MM.1S (cell line): ENCODE results near the gene STN1.

Source experiments
- DNase-seq: peaks from one replicate; pipeline ENCODE4 v3.0.0-alpha.2; 2015
- H2AFZ ChIP-seq: fragments of 300-600 bp; sonication (generic); 2 replicates; pipeline ENCODE4 v1.6.0; 2016; ENCODE audit warnings: antibody characterized with exemption, low read length
- H3F3A ChIP-seq: fragments of 300-600 bp; sonication (generic); 2 replicates; pipeline ENCODE4 v1.6.1; 2016; ENCODE audit warnings: mild to moderate bottlenecking, antibody characterized with exemption, low read length, moderate library complexity, mixed read lengths; ENCODE audit not compliant: insufficient read depth
- H3K27ac ChIP-seq: fragments of 300-600 bp; sonication (generic); 2 replicates; pipeline ENCODE4 v1.5.1; 2016; ENCODE audit warnings: mild to moderate bottlenecking, low read length
- H3K27me3 ChIP-seq: fragments of 300-600 bp; sonication (generic); replicated peaks from 2 replicates; pipeline ENCODE4 v1.6.0; 2016; ENCODE audit warnings: low read length; ENCODE audit not compliant: insufficient read depth
- H3K36me3 ChIP-seq: fragments of 300-600 bp; sonication (generic); replicated peaks from 2 replicates; pipeline ENCODE4 v1.6.1; 2016; ENCODE audit warnings: mild to moderate bottlenecking, low read length, mixed read lengths; ENCODE audit not compliant: insufficient read depth
- H3K4me1 ChIP-seq: fragments of 300-600 bp; sonication (generic); 2 replicates; pipeline ENCODE4 v1.6.1; 2016; ENCODE audit warnings: low read length, mixed read lengths
- H3K4me2 ChIP-seq: fragments of 300-600 bp; sonication (generic); 2 replicates; pipeline ENCODE4 v1.6.0; 2016; ENCODE audit warnings: low read depth, low read length
- H3K4me3 ChIP-seq: fragments of 300-600 bp; sonication (generic); 2 replicates; pipeline ENCODE4 v1.5.1; 2016; ENCODE audit warnings: low read length, mixed read lengths
- H3K79me2 ChIP-seq: fragments of 300-600 bp; sonication (generic); 2 replicates; pipeline ENCODE4 v1.6.1; 2016; ENCODE audit warnings: mixed run types, low read length, mixed read lengths
- H3K9ac ChIP-seq: fragments of 300-600 bp; sonication (generic); 2 replicates; pipeline ENCODE4 v1.6.1; 2016; ENCODE audit warnings: low read length, mixed read lengths
- H3K9me2 ChIP-seq: fragments of 300-600 bp; sonication (generic); replicated peaks from 2 replicates; pipeline ENCODE4 v1.6.1; 2016; ENCODE audit warnings: mild to moderate bottlenecking, low read length, mixed read lengths; ENCODE audit not compliant: insufficient read depth
- H3K9me3 ChIP-seq: fragments of 300-600 bp; sonication (generic); replicated peaks from 2 replicates; pipeline ENCODE4 v1.6.1; 2016; ENCODE audit warnings: mild to moderate bottlenecking, low read length, mixed read lengths; ENCODE audit not compliant: insufficient read depth
- H4K20me1 ChIP-seq: fragments of 300-600 bp; sonication (generic); 2 replicates; pipeline ENCODE4 v1.6.1; 2016; ENCODE audit warnings: mild to moderate bottlenecking, low read length, moderate library complexity, mixed read lengths; ENCODE audit not compliant: insufficient read depth
- CTCF ChIP-seq: fragments of 300-600 bp; sonication (generic); IDR thresholded peaks from 2 replicates; pipeline ENCODE4 v1.5.1; 2016; ENCODE audit warnings: antibody characterized with exemption, low read length, mixed read lengths
- EZH2 ChIP-seq: fragments of 300-600 bp; sonication (generic); optimal IDR thresholded peaks from 2 replicates; pipeline ENCODE3; 2017; ENCODE audit warnings: low read depth, mild to moderate bottlenecking, antibody characterized with exemption, low read length, mixed read lengths
- EZH2phosphoT487 ChIP-seq: fragments of 300-600 bp; sonication (generic); IDR thresholded peaks from 2 replicates; pipeline ENCODE4 v1.6.1; 2018; ENCODE audit warnings: antibody characterized with exemption, low read length

The STN1 gene

GRCh38 chr10:103890194-103890658 is 27.8 kb downstream of the STN1 start:
- Histone ChIP-seq H3K79me2 (no peaks in the 10 kb centered on the region), H3K9me2 (no peaks in the 10 kb centered on the region), H3F3A (peaks cover 13% of the 10 kb centered on the region), H3K27ac (no peak overlapping the region), H4K20me1 (no peaks in the 10 kb centered on the region), H2AFZ (no peak overlapping the region), H3K4me3 (no peak overlapping the region), H3K4me1 (peaks cover 18% of the 10 kb centered on the region), H3K9ac (no peak overlapping the region), H3K9me3 (no peaks in the 10 kb centered on the region), H3K27me3 (no peaks in the 10 kb centered on the region), H3K4me2 (no peak overlapping the region), H3K36me3 (no peaks in the 10 kb centered on the region)
- no peak for TF ChIP-seq EZH2
- no peak for TF ChIP-seq CTCF
- TF ChIP-seq EZH2phosphoT487 = no peak
- no peak for DNase-seq

DNA sequence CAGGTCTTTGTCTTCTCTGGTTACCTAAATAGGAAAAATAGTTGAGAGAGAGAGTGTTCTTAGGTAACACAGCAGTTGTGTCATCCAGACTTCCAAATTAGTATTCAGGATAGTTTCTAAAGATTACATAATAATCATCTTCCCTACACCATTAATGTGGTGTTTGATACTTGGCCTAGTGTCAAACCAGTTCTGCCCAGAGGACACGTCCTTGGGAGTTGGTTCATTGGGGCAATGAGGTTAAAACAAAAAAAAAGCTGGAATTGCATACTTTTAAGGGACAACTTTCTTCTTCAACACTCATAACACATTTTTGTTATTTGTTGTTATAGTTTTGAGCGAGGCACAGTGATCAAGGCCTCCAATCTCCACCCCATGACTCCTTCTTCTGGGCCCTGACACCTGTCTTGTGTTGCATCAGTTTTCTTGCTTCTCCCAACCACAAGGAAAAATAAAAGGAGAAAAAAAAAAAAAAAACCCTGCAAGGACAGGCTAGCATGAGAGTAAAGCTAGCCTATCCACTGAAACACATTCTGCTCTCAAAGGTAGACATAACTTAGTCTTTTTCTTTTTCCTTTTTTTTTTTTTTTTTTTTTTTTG is 28.8 kb downstream of the STN1 start:
- Histone ChIP-seq H3K4me1 (peaks cover 8% of the 10 kb centered on the region), H3K9me2 (no peaks in the 10 kb centered on the region), H4K20me1 (no peaks in the 10 kb centered on the region), H3K9ac (no peak overlapping the region), H3K27ac (no peak overlapping the region), H3K79me2 (no peaks in the 10 kb centered on the region), H3K36me3 (no peaks in the 10 kb centered on the region), H3K27me3 (no peaks in the 10 kb centered on the region), H2AFZ (no peak overlapping the region), H3K9me3 (no peaks in the 10 kb centered on the region), H3K4me3 (no peak overlapping the region), H3K4me2 (no peak overlapping the region), H3F3A (0 out of 2 replicates have a peak, but pooled peaks cover 3% of the 10 kb centered on the region)
- DNase-seq = no peak
- no peak for TF ChIP-seq EZH2
- no peak for TF ChIP-seq CTCF
- no peak for TF ChIP-seq EZH2phosphoT487

GRCh38 chr10:103888113-103888841 is 29.7 kb downstream of the STN1 start:
- Histone ChIP-seq H3K9me2 (no peaks in the 10 kb centered on the region), H3K79me2 (no peaks in the 10 kb centered on the region), H3K4me3 (no peak overlapping the region), H3K36me3 (no peaks in the 10 kb centered on the region), H3K27ac (no peak overlapping the region), H3K4me2 (no peak overlapping the region), H3F3A (no peaks in the 10 kb centered on the region), H3K27me3 (no peaks in the 10 kb centered on the region), H2AFZ (no peak overlapping the region), H3K9ac (no peak overlapping the region), H3K9me3 (no peaks in the 10 kb centered on the region), H4K20me1 (no peaks in the 10 kb centered on the region), H3K4me1 (no peaks in the 10 kb centered on the region)
- peak; percentile 45 for DNase-seq
- no peak for TF ChIP-seq EZH2phosphoT487
- peak; percentile 83 for TF ChIP-seq CTCF
- TF ChIP-seq EZH2 = no peak
